Measurements from ENCODE around the gene CCDC14.

- TF ChIP-seq POLR2AphosphoS5 (IDR thresholded peaks at IDR 0.05; ENCODE audit: low read depth, low read length), result no peak
- TF ChIP-seq POLR2A (IDR thresholded peaks at IDR 0.05; ENCODE audit: low read depth, low read length), result no peak
Observed at GRCh38 chr3:123926396-123926795, 34.6 kb downstream of the CCDC14 start.

Measured in GM12891 (cell line).